SK-N-SH (cell line): Measurements from ENCODE around the gene ORC5.

Source experiments
- CHD2 ChIP-seq: fragments of 150-350 bp; IDR thresholded peaks from 2 replicates; pipeline ENCODE4 v1.6.1; 2018; ENCODE audit warnings: low read length; ENCODE audit not compliant: partially characterized antibody
- FOSL2 ChIP-seq: IDR thresholded peaks from 2 replicates; pipeline ENCODE4 v1.4.0; 2012; ENCODE audit warnings: low read depth, mild to moderate bottlenecking, moderate library complexity, borderline replicate concordance
- NFIC ChIP-seq: IDR thresholded peaks from 2 replicates; pipeline ENCODE4 v1.4.0; 2012; ENCODE audit warnings: borderline replicate concordance
- POLR2AphosphoS5 ChIP-seq: IDR thresholded peaks from 2 replicates; pipeline ENCODE4 v1.6.1; 2012; ENCODE audit warnings: low read depth, low read length
- RXRA ChIP-seq: IDR thresholded peaks from 2 replicates; pipeline ENCODE4 v1.4.0; 2012; ENCODE audit warnings: low read depth, mild to moderate bottlenecking, borderline replicate concordance
- SIN3A ChIP-seq: IDR thresholded peaks from 2 replicates; pipeline ENCODE4 v1.6.1; 2012; ENCODE audit warnings: low read depth, mild to moderate bottlenecking, low read length, moderate library complexity, borderline replicate concordance
- SMC3 ChIP-seq: IDR thresholded peaks from 2 replicates; pipeline ENCODE4 v1.6.1; 2012; ENCODE audit warnings: low read depth, low read length, improper control_type of control experiment
- TAF1 ChIP-seq: IDR thresholded peaks from 2 replicates; pipeline ENCODE4 v1.6.1; 2012; ENCODE audit warnings: low read depth, mild to moderate bottlenecking, low read length, moderate library complexity, borderline replicate concordance
- YY1 ChIP-seq: IDR thresholded peaks from 2 replicates; pipeline ENCODE4 v1.4.0; 2012; ENCODE audit warnings: low read depth, mild to moderate bottlenecking
- TF ChIP-seq, protein P1 (sequence below): fragments of 200-600 bp; sonication (generic); IDR thresholded peaks from 2 replicates; pipeline ENCODE4 v1.6.1; 2017; ENCODE audit warnings: antibody characterized with exemption, mild to moderate bottlenecking, moderate library complexity
- TF ChIP-seq, protein P2 (sequence below): IDR thresholded peaks from 2 replicates; pipeline ENCODE4; 2012
- TF ChIP-seq, protein P3 (sequence below): IDR thresholded peaks from 2 replicates; pipeline ENCODE4 v1.4.0; 2012; ENCODE audit warnings: low read depth, borderline replicate concordance

DNA sequence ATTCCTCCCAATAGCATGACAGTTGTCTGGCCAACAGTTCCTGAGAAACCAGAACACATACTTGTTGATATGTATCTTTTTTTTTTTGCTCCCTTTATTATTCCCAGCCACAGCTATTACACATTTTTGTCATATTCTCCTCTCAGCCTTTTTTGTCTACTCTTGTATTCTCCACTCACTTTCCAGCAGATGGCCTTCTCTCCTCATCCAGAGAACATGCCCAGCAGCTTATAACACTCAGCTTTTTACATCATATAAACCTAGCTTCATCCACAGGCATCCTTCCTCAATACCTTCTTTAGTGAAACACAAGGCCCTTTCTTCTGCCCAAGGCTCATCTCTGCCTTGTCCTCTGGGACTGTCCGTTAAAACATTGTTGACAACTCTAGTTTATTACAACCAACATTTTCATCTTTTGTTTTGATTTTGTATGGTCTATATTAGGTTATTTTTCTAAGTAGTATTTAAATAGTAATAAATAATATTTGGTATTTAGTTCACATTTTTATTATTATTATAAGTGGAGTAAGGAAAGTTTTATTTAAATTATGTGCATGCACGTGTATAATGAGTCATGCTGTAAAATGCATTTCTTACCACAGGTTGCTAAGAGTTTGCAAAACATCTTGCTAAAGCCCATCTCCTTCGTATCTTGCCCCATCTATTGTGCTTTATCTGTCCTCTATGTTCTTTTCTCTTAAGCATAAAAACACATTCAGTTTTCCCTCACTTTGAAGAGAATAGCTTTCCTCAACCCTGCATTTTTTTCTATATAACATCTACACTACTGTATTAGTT is 101.5 kb downstream of the ORC5 start:
- TF ChIP-seq TAF1 (no peak), YY1 (no peak), SIN3A (no peak), NFIC (no peak), CHD2 (no peak), FOSL2 (no peak), POLR2AphosphoS5 (no peak), RXRA (no peak), SMC3 (peak; percentile 53)
- TF ChIP-seq, protein P1, sequence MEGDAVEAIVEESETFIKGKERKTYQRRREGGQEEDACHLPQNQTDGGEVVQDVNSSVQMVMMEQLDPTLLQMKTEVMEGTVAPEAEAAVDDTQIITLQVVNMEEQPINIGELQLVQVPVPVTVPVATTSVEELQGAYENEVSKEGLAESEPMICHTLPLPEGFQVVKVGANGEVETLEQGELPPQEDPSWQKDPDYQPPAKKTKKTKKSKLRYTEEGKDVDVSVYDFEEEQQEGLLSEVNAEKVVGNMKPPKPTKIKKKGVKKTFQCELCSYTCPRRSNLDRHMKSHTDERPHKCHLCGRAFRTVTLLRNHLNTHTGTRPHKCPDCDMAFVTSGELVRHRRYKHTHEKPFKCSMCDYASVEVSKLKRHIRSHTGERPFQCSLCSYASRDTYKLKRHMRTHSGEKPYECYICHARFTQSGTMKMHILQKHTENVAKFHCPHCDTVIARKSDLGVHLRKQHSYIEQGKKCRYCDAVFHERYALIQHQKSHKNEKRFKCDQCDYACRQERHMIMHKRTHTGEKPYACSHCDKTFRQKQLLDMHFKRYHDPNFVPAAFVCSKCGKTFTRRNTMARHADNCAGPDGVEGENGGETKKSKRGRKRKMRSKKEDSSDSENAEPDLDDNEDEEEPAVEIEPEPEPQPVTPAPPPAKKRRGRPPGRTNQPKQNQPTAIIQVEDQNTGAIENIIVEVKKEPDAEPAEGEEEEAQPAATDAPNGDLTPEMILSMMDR: peak; percentile 49
- TF ChIP-seq, protein P2, sequence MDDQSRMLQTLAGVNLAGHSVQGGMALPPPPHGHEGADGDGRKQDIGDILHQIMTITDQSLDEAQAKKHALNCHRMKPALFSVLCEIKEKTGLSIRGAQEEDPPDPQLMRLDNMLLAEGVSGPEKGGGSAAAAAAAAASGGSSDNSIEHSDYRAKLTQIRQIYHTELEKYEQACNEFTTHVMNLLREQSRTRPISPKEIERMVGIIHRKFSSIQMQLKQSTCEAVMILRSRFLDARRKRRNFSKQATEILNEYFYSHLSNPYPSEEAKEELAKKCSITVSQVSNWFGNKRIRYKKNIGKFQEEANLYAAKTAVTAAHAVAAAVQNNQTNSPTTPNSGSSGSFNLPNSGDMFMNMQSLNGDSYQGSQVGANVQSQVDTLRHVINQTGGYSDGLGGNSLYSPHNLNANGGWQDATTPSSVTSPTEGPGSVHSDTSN: no peak
- TF ChIP-seq, protein P3, sequence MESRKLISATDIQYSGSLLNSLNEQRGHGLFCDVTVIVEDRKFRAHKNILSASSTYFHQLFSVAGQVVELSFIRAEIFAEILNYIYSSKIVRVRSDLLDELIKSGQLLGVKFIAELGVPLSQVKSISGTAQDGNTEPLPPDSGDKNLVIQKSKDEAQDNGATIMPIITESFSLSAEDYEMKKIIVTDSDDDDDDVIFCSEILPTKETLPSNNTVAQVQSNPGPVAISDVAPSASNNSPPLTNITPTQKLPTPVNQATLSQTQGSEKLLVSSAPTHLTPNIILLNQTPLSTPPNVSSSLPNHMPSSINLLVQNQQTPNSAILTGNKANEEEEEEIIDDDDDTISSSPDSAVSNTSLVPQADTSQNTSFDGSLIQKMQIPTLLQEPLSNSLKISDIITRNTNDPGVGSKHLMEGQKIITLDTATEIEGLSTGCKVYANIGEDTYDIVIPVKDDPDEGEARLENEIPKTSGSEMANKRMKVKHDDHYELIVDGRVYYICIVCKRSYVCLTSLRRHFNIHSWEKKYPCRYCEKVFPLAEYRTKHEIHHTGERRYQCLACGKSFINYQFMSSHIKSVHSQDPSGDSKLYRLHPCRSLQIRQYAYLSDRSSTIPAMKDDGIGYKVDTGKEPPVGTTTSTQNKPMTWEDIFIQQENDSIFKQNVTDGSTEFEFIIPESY: no peak
